Muscle layer of colon (tissue), 2 donors: Measurements from ENCODE around the gene CAPN11.
"Not testable (repeated sequence)": the region's sequence is repeated elsewhere in the genome, so short reads cannot be mapped to it uniquely, and the experiment has no call there.

Source experiments
- H3K27ac ChIP-seq: one replicate; pipeline ENCODE4 v1.7.0; 2013; ENCODE audit warnings: low read depth, mild to moderate bottlenecking, low read length, moderate library complexity
- H3K27me3 ChIP-seq, 2 donors: one replicate each; pipeline ENCODE4 v1.7.0; 2013; ENCODE audit warnings: low read length in 2 of 2, mild to moderate bottlenecking in 2 of 2; ENCODE audit not compliant: insufficient read depth in 2 of 2, control insufficient read depth in 1 of 2
- H3K36me3 ChIP-seq: one replicate; pipeline ENCODE4 v1.7.0; 2013; ENCODE audit warnings: mild to moderate bottlenecking, low read length; ENCODE audit not compliant: insufficient read depth
- H3K4me1 ChIP-seq: one replicate; pipeline ENCODE4 v1.7.0; 2013; ENCODE audit warnings: mild to moderate bottlenecking, low read length; ENCODE audit not compliant: insufficient read depth
- H3K4me3 ChIP-seq, 2 donors: one replicate each; pipeline ENCODE4 v1.7.0; 2013; ENCODE audit warnings: low read length in 2 of 2, low read depth in 1 of 2, mild to moderate bottlenecking in 1 of 2, moderate library complexity in 1 of 2
- H3K9ac ChIP-seq: one replicate; pipeline ENCODE4 v1.7.0; 2013; ENCODE audit warnings: low read length
- H3K9me3 ChIP-seq: one replicate; pipeline ENCODE4 v1.7.0; 2013; ENCODE audit warnings: mild to moderate bottlenecking, low read length
- donor health status: abdominal sarcoma.
- donor health status: Adenocarcinoma of cecum.

The CAPN11 gene

GRCh38 chr6:44226368-44227147 lies 67.9 kb downstream of the CAPN11 start:
- no peaks in the 10 kb centered on the region for H3K27me3 ChIP-seq
- H3K9me3 ChIP-seq: no peaks in the 10 kb centered on the region
- peak overlapping the region; percentile 86 for H3K27ac ChIP-seq
- peaks cover 89% of the 10 kb centered on the region for H3K4me1 ChIP-seq
- peaks cover 26% of the 10 kb centered on the region for H3K36me3 ChIP-seq
- H3K9ac ChIP-seq: peak overlapping the region; percentile 36
- peak overlapping the region in 1 of 2 donors; percentile 71 for H3K4me3 ChIP-seq

DNA sequence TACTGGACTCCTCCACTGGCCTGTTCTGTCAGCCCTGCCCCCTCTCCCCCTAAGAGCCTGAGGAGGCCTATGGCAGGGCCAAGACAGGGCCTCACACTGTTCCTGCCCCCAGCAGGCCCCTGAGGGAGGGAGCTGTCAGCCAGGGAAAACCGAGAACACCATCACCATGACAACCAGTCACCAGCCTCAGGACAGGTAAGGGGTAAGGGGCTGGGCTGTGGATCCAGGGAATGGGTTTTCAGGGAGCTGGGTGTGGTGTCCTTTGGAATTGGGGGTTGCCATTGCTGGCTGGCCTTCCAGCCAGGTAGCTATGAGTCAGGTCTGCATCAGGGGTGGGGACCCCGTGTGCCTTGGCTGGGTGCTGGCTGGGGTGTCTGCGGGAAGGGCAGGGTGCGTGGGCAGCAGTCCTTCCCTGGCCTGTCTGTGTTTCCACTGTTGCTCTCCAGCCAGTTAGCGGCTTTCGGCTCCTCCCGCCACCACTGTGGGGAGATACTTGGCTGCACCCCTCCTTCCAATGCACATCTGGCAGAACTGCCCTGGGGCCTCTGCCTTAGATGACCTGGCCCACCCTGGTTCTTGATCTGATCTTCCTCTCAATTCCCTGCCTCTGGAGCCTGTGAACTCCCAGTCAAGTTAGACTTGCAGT lies 68.7 kb downstream of the CAPN11 start:
- peak overlapping the region in 1 of 2 donors; percentile 71 for H3K4me3 ChIP-seq
- H3K9me3 ChIP-seq: no peaks in the 10 kb centered on the region
- H3K4me1 ChIP-seq: peaks cover 90% of the 10 kb centered on the region
- H3K27me3 ChIP-seq: no peaks in the 10 kb centered on the region
- peaks cover 33% of the 10 kb centered on the region for H3K36me3 ChIP-seq
- H3K9ac ChIP-seq: peak overlapping the region; percentile 36
- H3K27ac ChIP-seq: peak overlapping the region; percentile 86

DNA sequence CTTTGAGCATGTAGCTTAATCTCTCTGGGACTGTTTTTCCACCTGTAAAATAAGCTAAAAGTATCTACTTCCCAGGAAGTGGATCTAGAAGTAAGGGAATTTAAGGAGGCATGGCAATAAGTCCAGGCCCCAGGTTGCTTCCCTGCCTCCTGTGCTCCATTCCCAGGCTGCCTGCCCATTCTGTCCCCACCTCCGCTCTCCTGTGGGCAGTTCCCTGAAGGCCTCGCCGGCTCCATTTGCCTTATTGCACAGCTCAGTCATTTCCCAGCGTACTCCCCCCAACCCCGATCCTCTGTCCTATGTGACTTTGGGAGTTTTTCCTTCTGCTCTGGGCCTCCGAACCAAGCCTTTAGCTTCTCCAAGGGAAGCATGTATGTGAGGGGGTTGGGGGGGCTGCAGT lies 69.4 kb downstream of the CAPN11 start:
- no peaks in the 10 kb centered on the region for H3K27me3 ChIP-seq

DNA sequence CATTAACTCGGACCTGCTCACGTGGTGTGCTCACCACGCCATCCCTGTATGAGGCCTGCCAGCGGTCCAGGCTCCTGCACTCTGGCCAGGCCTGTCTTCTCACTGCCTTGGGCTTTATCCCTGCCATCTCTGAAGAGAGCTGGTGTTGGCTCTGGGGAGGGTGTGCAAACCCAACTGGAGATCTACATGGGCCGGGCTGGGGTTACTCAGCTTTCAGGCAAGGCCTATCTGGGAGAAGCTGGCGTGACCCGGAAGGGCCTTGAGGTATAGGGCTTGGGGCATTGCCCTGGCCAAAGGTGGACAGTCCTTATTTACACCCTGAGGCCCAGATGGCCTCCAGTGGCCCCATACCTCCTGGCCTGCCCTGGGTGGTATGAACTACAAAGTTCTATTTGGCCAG lies 69.8 kb downstream of the CAPN11 start:
- H3K27ac ChIP-seq: peak overlapping the region; percentile 86
- H3K9me3 ChIP-seq: no peaks in the 10 kb centered on the region
- no peaks in the 10 kb centered on the region for H3K27me3 ChIP-seq
- H3K4me3 ChIP-seq: peak overlapping the region in 1 of 2 donors; percentile 71
- peaks cover 94% of the 10 kb centered on the region for H3K4me1 ChIP-seq
- peak overlapping the region; percentile 36 for H3K9ac ChIP-seq
- peaks cover 45% of the 10 kb centered on the region for H3K36me3 ChIP-seq

More for the DNA sequence above, 69.4 kb downstream of the CAPN11 start:
- H3K9me3 ChIP-seq: no peaks in the 10 kb centered on the region
- peaks cover 41% of the 10 kb centered on the region for H3K36me3 ChIP-seq
- H3K4me1 ChIP-seq: peaks cover 90% of the 10 kb centered on the region
- peak overlapping the region in 1 of 2 donors; percentile 71 for H3K4me3 ChIP-seq
- peak overlapping the region; percentile 36 for H3K9ac ChIP-seq
- peak overlapping the region; percentile 86 for H3K27ac ChIP-seq

DNA sequence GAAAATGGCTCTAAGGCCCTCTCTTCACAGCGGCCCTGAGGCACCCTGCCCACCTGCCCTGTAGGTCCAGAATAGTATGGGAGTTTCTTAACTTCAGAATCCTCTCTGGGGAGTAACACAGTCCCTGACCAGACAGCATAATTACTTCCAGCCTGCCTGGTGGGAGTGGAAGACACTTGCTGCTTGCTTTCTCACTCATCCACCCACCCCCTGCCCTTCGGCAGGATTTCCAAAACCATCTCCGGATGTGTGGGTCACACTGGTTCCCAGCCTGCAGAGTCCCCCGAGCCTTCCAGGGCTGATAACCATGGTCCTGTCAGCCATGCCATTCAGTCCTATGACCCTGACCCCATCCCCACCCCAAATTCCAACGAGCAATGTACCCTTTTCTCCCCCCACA lies 70.2 kb downstream of the CAPN11 start:
- Histone ChIP-seq H3K4me1 (peaks cover 98% of the 10 kb centered on the region), H3K9ac (no peak overlapping the region), H3K27ac (peak overlapping the region; percentile 86), H3K36me3 (peaks cover 46% of the 10 kb centered on the region), H3K27me3 (no peaks in the 10 kb centered on the region), H3K4me3 (peak overlapping the region in 1 of 2 donors; percentile 71), H3K9me3 (no peaks in the 10 kb centered on the region)

DNA sequence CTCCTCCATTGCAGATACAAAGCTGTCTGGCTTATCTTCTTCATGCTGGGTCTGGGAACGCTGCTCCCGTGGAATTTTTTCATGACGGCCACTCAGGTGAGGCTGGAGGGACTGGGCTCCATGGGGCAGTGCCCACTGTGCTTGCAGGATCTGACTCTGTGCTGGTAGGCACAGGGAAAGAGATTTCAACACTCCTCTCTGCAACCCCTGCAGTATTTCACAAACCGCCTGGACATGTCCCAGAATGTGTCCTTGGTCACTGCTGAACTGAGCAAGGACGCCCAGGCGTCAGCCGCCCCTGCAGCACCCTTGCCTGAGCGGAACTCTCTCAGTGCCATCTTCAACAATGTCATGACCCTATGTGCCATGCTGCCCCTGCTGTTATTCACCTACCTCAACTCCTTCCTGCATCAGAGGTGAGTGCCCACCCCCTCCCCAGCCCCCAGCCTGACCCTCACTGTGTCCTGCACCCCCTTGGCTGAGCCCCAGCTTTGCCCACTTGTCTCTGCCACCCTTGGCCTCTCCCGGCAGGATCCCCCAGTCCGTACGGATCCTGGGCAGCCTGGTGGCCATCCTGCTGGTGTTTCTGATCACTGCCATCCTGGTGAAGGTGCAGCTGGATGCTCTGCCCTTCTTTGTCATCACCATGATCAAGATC lies 70.9 kb downstream of the CAPN11 start:
- Histone ChIP-seq H3K9me3 (no peaks in the 10 kb centered on the region), H3K36me3 (peaks cover 46% of the 10 kb centered on the region), H3K4me3 (no peak overlapping the region), H3K9ac (no peak overlapping the region), H3K27me3 (no peaks in the 10 kb centered on the region), H3K4me1 (peaks cover 99% of the 10 kb centered on the region), H3K27ac (peak overlapping the region; percentile 86)

GRCh38 chr6:44230034-44230675 lies 71.5 kb downstream of the CAPN11 start:
- H3K4me1 ChIP-seq: peaks cover 99% of the 10 kb centered on the region

GRCh38 chr6:44231426-44231825 lies 72.8 kb downstream of the CAPN11 start:
- H3K36me3 ChIP-seq: peaks cover 57% of the 10 kb centered on the region
- not testable (repeated sequence) for H3K9me3 ChIP-seq, H3K27me3 ChIP-seq, H3K27ac ChIP-seq, H3K4me3 ChIP-seq
- H3K4me1 ChIP-seq: peaks cover 100% of the 10 kb centered on the region
- H3K9ac ChIP-seq: peak overlapping the region; percentile 30

More at GRCh38 chr6:44230034-44230675, 71.5 kb downstream of the CAPN11 start:
- no peaks in the 10 kb centered on the region for H3K9me3 ChIP-seq
- H3K9ac ChIP-seq: no peak overlapping the region
- H3K27ac ChIP-seq: peak overlapping the region; percentile 47
- H3K27me3 ChIP-seq: no peaks in the 10 kb centered on the region
- peaks cover 47% of the 10 kb centered on the region for H3K36me3 ChIP-seq
- no peak overlapping the region for H3K4me3 ChIP-seq

DNA sequence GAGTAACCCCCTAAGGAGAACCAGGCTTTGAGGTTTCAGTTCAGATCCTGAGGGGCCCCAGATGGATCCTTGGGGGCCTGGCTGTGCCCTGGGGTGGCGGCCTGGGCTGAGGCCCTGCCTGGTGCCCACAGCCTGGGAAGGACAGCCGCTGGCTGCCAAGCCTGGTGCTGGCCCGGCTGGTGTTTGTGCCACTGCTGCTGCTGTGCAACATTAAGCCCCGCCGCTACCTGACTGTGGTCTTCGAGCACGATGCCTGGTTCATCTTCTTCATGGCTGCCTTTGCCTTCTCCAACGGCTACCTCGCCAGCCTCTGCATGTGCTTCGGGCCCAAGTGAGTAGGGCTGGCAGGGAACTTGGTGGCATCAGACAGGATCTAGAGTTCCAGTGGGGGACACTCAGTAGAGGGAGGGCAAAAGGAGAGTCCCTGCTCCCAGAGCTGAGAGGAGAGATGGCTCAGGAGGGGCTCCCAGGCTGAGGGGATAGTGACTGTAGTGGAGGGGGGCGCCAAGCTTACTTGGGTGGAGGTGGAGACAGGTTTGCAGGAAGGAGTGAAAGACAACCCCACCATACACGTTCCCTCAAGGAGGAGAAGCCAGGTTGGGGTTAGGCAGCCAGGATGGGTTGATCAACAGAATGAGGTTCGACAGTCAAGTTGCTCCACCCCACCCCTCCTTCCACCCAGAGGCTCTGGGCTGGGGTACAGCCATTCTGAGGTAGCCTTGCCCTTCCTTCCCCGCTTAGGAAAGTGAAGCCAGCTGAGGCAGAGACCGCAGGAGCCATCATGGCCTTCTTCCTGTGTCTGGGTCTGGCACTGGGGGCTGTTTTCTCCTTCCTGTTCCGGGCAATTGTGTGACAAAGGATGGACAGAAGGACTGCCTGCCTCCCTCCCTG lies 74.3 kb downstream of the CAPN11 start:
- H3K9me3 ChIP-seq: no peaks in the 10 kb centered on the region
- no peak overlapping the region for H3K4me3 ChIP-seq
- H3K27me3 ChIP-seq: no peaks in the 10 kb centered on the region
- H3K36me3 ChIP-seq: peaks cover 57% of the 10 kb centered on the region
- peak overlapping the region; percentile 24 for H3K9ac ChIP-seq
- H3K27ac ChIP-seq: peak overlapping the region; percentile 72
- H3K4me1 ChIP-seq: peaks cover 89% of the 10 kb centered on the region

DNA sequence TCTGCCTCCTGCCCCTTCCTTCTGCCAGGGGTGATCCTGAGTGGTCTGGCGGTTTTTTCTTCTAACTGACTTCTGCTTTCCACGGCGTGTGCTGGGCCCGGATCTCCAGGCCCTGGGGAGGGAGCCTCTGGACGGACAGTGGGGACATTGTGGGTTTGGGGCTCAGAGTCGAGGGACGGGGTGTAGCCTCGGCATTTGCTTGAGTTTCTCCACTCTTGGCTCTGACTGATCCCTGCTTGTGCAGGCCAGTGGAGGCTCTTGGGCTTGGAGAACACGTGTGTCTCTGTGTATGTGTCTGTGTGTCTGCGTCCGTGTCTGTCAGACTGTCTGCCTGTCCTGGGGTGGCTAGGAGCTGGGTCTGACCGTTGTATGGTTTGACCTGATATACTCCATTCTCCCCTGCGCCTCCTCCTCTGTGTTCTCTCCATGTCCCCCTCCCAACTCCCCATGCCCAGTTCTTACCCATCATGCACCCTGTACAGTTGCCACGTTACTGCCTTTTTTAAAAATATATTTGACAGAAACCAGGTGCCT lies 75.0 kb downstream of the CAPN11 start:
- peak overlapping the region; percentile 24 for H3K9ac ChIP-seq
- peak overlapping the region; percentile 72 for H3K27ac ChIP-seq
- H3K4me3 ChIP-seq: no peak overlapping the region
- no peaks in the 10 kb centered on the region for H3K9me3 ChIP-seq
- H3K36me3 ChIP-seq: peaks cover 57% of the 10 kb centered on the region
- no peaks in the 10 kb centered on the region for H3K27me3 ChIP-seq
- peaks cover 88% of the 10 kb centered on the region for H3K4me1 ChIP-seq
